ENCODE measurements around the gene ADCY5. TPM values are rescaled to one million over a fixed set of nuclear protein-coding genes. Genes with fewer than 3 reads are reported as not detected.

ADCY5 gene
- polyA plus RNA-seq, 1 experiment, result 0.21 TPM

DNA sequence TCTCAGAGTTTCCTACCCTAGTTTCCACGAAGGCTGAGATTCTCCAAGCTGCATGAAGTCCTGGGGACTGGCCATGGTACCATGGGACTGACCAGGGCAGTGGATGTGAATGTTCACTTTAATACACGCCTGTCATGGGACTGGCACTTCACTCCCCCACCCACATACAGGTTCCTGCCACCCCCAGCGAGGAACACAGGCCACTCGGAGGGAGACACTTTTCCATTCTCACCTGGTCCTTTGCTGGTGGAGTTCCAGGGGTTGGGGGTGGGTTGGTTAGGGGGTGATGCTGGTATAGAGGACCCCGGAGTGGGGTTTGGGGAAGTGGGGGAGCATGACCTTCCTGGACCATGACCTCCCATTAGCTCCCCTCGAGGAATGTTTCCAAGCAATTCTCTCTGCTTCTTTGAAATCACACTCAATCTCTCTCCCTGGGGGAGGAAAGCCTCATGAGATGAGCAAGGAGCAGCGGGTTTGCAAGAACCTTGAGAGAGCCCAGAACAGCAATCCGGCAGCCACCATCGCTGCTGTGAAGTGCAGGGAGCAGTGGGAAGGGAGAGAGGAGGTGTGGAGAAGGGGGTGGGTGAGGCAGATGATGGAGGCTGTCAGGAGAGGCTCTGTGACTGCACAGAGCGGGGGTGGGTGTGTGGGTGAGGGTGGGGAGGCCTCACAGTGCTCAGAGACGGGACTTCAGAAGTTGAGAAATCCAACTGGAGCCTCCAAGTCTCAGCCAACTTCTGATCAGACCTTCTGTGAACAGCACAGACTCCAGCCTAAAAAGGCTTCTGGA lies 69.7 kb downstream of the ADCY5 start:
- H3K27me3 ChIP-seq (ENCODE audit: control insufficient read depth, insufficient read depth, low read length), result peaks cover 13% of the 10 kb centered on the region
- no peaks in the 10 kb centered on the region for H3K36me3 ChIP-seq (ENCODE audit: control insufficient read depth, insufficient read depth, low read length)
- ChIA-PET POLR2A (no interaction called here), CTCF (interaction anchor here (2.3 kb wide), 1 partner anchor 110 kb away, joined by 5 read pairs; no protein-coding TSS in a partner anchor)
- no peak overlapping the region for H3K4me3 ChIP-seq (ENCODE audit: low read depth, low read length)
- no peak for DNase-seq (ENCODE audit: low read depth)
- TF ChIP-seq, protein P1, sequence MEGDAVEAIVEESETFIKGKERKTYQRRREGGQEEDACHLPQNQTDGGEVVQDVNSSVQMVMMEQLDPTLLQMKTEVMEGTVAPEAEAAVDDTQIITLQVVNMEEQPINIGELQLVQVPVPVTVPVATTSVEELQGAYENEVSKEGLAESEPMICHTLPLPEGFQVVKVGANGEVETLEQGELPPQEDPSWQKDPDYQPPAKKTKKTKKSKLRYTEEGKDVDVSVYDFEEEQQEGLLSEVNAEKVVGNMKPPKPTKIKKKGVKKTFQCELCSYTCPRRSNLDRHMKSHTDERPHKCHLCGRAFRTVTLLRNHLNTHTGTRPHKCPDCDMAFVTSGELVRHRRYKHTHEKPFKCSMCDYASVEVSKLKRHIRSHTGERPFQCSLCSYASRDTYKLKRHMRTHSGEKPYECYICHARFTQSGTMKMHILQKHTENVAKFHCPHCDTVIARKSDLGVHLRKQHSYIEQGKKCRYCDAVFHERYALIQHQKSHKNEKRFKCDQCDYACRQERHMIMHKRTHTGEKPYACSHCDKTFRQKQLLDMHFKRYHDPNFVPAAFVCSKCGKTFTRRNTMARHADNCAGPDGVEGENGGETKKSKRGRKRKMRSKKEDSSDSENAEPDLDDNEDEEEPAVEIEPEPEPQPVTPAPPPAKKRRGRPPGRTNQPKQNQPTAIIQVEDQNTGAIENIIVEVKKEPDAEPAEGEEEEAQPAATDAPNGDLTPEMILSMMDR (IDR thresholded peaks at IDR 0.05; ENCODE audit: insufficient read depth, low read depth, low read length), result no peak

DNA sequence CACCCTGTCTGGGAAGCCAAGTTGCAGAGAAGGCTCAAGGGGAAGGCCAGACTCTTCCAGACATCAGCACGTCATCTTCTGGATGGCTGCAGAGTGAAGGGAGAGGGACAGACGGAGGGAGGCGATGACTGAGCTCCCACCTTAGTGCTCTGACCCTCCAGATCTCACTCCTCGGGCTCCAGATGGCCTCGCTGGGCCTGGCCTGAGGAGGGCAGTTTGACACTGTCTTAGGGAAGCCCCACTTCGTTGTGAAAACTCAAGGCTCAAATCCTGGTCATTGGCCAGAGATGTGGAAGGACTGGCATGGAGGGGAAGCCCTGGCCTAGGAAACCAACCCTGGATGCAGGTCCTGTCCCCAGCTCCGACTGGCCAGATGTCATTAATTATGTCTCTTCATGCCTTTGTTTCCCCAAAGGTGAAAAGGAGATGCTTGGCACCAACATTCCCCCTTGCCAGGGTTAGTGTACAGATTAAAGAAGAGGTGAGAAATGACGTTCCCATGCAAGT lies 70.4 kb downstream of the ADCY5 start:
- Histone ChIP-seq H3K4me3 (ENCODE audit: low read depth, low read length) (no peak overlapping the region), H3K36me3 (ENCODE audit: control insufficient read depth, insufficient read depth, low read length) (no peaks in the 10 kb centered on the region), H3K27me3 (ENCODE audit: control insufficient read depth, insufficient read depth, low read length) (peaks cover 13% of the 10 kb centered on the region)
- TF ChIP-seq, protein P1 (IDR thresholded peaks at IDR 0.05; ENCODE audit: insufficient read depth, low read depth, low read length), result no peak
- no peak for DNase-seq (ENCODE audit: low read depth)
- ChIA-PET POLR2A (interaction anchor here (0.6 kb wide), 1 partner anchor 1123 kb away, joined by 6 read pairs; no protein-coding TSS in a partner anchor), CTCF (no interaction called here)

DNA sequence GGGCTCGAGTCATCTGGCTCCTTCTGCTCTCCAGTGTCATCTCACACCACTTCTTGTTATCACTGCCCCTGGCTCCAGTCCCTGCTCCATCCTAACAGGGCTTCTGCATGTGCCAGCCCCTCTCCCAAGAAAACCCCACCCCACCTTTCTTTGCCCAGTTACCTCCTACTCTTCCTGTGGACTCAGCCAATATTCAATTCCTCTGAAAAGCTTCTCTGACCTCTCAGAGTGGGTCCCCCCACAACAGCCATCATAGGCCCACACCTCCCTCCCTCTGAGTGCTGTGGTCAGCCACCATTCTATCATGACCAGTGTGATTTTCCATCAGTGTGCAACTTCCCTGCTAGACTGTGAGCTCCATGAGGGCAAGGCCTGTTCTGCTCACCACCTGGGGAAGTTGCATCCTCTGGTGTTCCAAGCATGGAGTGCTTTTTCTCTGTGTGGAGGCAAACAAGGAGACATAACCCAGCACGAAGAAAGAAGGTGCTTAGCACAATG lies 71.6 kb downstream of the ADCY5 start:
- H3K36me3 ChIP-seq (ENCODE audit: control insufficient read depth, insufficient read depth, low read length), result no peaks in the 10 kb centered on the region
- DNase-seq (ENCODE audit: low read depth), result no peak
- ChIA-PET CTCF (interaction anchor here (0.7 kb wide), 1 partner anchor 112 kb away, joined by 3 read pairs; no protein-coding TSS in a partner anchor), POLR2A (no interaction called here)
- TF ChIP-seq, protein P1 (IDR thresholded peaks at IDR 0.05; ENCODE audit: insufficient read depth, low read depth, low read length), result no peak
- H3K27me3 ChIP-seq (ENCODE audit: control insufficient read depth, insufficient read depth, low read length), result peaks cover 21% of the 10 kb centered on the region
- no peak overlapping the region for H3K4me3 ChIP-seq (ENCODE audit: low read depth, low read length)

DNA sequence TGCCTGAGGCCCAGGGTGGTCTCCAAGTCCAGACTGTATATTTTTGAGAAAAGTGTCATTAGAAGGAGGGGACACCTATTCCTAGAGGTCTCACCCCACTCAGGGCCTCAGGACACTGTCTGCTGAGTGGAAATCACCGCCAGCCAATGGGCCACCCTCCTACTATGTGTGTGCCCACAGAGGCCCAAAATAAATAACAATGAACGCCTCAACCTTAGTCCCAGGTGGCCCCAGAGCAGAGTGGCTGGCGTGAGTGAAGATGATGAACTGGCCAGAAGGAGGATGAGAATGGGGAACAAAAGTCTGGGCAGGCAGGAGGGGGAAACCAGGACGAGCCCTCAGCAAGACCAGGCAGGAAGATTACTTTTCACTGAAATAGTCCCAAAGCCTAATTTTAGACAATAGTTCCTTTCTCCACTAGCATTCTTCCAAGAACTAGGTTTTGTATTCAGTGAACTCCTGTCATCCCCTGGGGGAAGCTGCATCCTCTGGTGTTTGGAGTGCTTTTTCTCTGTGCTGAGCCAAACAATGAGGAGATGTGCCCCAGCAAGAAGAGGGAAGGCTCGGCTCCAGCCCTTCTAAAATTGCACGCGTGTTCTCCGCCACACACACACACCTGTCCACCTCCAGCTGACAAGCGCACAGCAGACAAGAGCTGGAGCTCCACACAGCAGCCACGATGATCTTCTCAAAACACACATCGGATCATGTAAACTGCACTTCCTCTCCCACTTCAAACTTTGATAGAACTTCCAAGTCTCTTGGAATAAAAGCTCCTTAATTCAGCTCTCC lies 72.2 kb downstream of the ADCY5 start:
- ChIA-PET CTCF (no interaction called here), POLR2A (no interaction called here)
- no peak overlapping the region for H3K4me3 ChIP-seq (ENCODE audit: low read depth, low read length)
- no peaks in the 10 kb centered on the region for H3K36me3 ChIP-seq (ENCODE audit: control insufficient read depth, insufficient read depth, low read length)
- TF ChIP-seq, protein P1 (IDR thresholded peaks at IDR 0.05; ENCODE audit: insufficient read depth, low read depth, low read length), result no peak
- DNase-seq (ENCODE audit: low read depth), result no peak
- peaks cover 25% of the 10 kb centered on the region for H3K27me3 ChIP-seq (ENCODE audit: control insufficient read depth, insufficient read depth, low read length)
